Caki2 (cell line): ENCODE results near the gene WDR37. TPM values are rescaled to one million over a fixed set of nuclear protein-coding genes. Genes with fewer than 3 reads are reported as not detected.
"Not testable (repeated sequence)": the region's sequence is repeated elsewhere in the genome, so short reads cannot be mapped to it uniquely, and the experiment has no call there.

Experiments used
- DNase-seq: peaks from one replicate; pipeline ENCODE4 v3.0.0-alpha.2; 2015; ENCODE audit warnings: low read depth
- in situ Hi-C: cut with HindIII; loops from 2 replicates; pipeline ENCODE4 v1.10.0; 2016; ENCODE audit warnings: low sequenced_read_pairs, low pct_unique_long_range_greater_than_20kb, mixed read lengths
- total RNA-seq: library from RNA; depleted of rRNA; stranded (reverse); fragments of >200 nt; shearing (Covaris generic); gene quantifications from 2 replicates; pipeline ENCODE4 v1.2.3, GENCODE V29; 2014; ENCODE audit warnings: low replicate concordance

The WDR37 gene
- total RNA-seq, 1 experiment from 2014 or later = 5.4 TPM

DNA sequence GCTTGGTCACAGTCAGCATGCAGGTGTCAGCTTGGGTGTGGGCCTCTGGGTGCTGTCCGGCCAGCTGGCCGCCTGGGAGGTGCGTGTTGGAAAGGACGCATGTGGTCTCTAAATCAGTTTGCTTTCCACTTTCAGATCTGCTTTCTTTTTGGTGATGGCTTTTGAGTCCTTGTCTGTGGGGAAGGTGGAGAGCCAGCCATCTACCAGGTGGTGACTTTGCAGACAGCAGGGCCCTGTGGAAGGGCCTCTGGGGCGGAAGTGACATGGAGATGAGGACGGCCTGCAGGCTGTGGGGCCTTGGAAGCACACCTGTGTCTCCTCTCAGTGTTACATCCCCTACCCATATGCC lies 59.4 kb downstream of the WDR37 start:
- in situ Hi-C loops = no loop called here
- no peak for DNase-seq

DNA sequence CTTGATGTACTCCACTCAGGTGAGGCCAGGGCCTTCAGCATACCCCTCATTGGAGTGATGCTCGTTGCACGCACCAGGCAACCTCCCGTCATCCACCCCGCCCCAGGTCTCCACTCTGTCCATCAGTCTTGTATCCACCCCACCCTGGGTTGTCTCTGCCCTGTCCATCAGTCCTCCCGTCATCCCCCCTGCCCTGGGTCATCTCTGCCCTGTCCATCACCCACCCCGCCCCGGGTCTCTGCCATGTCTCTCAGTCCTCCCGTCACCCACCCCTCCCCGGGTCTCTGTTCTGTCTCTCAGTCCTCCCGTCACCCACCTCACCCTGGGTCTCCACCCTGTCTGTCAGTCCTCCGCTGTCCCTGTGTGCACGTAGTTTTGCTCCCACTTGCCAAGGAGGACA lies 59.9 kb downstream of the WDR37 start:
- DNase-seq = no peak
- in situ Hi-C loops = no loop called here

- DNase-seq = no peak
- in situ Hi-C loops = no loop called here
Observed at GRCh38 chr10:1116696-1117280, 60.6 kb downstream of the WDR37 start.

DNA sequence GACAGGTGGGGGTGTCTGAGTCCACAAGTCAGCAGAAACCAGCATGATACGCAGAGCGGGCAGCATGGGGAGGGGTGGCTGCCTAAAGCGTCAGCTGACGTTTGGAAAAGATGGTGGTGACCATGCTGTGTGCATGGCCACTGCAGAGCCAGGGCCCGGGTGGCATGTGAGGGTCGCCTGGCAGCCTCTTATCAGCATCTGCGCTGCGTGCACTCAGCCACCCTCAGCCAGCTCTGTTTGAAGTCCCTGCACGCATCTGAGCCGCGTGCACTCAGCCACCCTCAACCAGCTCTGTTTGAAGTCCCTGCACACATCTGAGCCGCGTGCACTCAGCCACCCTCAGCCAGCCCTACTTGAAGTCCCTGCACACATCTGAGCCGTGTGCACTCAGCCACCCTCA lies 61.5 kb downstream of the WDR37 start:
- DNase-seq = no peak
- in situ Hi-C loops = no loop called here

DNA sequence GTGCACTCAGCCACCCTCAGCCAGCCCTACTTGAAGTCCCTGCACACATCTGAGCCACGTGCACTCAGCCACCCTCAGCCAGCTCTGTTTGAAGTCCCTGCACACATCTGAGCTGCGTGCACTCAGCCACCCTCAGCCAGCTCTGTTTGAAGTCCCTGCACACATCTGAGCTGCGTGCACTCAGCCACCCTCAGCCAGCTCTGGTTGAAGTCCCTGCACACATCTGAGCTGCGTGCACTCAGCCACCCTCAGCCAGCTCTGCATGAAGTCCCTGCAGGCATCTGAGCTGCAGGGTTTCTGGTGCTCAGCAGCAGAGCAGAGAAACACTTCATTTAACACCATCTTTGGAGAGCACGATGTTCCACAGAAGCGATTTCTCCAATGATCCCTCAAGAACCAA lies 62.1 kb downstream of the WDR37 start:
- in situ Hi-C loops, DNase-seq: not testable (repeated sequence)

GRCh38 chr10:1119027-1119426 lies 62.8 kb downstream of the WDR37 start:
- DNase-seq = no peak
- in situ Hi-C loops = no loop called here

DNA sequence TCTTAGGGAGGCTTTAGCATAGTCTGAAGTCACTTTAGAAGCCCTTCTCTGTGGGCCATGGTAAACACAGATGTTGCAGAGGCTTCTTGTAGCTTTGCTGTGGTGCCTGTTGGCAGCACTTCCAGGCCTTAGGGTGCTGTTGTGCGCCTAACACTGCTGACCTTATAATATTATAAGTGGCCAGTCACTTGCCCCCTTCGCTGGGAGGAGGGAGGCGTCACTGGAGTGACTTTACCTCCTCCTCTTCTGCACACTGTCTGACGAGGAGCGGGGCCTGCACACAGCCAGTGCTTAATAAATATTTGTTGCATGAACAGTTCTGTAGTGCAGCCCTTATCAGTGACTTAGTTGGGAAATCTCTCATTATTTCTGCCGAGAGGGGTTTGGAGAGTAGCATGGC lies 63.3 kb downstream of the WDR37 start:
- in situ Hi-C loops = no loop called here
- DNase-seq = no peak

DNA sequence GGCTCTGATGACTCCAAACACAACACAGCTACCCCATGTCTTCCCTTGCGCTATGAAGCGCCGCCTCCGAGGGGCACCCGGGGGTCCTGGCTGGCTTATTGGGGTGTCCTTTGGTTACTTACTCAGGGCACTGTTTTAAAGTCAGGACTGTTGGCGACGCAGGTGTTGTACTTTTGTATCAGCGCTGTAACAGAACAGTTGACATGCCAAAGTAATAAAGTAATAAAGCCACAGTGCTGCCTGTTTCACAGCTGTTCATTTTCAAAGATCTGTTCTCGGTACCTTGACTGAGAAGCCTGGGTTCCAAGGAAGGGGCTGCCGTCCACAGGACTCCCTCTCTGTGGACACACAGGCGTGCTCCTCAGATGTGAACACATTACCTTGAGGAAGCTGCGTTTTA lies 64.1 kb downstream of the WDR37 start:
- in situ Hi-C loops = no loop called here

DNA sequence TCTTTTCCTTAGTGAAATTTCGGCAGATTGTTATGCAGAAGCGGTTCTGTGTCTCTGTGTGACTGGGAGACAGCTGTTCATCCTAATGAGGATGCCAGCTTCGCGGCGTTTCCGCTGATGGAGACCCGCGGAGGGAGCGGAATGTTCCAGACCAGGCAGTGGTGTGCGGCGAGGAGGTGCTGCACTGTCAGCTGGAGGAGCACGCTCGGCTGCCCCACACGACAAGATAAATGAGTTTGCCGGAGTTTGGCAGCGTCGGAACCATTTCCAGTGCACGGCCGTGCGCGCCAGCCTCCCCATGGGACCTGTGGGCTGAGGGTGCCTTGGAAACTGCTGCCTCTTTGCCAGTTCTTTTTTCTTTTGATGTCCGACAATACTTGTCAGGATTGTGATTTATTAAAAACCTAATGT lies 64.6 kb downstream of the WDR37 start:
- in situ Hi-C loops = no loop called here
- DNase-seq = no peak

More for the DNA sequence above, 64.1 kb downstream of the WDR37 start:
- no peak for DNase-seq

DNA sequence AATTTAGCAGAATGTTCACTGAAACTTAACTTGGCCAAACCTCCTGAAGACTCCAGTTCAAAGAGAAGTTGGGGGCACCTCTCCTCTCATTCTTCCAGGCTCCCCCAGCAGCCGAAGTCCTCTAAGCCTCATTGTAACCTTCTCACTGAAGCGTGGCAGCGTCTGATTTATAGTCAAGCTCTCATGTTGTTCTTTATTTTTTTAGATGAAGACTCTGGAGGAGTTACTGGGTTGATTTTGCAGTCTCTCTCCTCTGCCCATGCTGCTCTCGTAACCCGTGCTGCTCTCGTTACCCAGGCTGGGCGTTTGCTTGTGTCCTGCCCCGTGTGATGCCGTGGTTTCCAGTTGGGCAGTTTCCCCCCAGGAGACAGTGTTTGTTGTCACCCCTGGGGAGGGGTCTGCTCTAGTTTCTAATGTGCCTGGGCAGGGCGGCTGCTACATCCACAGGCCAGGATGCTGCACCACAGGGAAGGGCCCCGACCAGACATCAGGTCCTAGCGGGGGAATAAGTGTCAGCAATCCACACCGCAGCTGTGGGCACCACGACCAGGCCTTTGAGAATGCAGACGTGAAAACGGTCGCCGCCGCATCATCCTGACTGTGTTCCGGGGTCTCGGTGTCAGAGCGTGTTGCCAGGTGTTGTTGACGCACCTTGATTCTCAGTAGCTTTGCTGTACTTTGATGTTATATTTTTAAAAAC lies 65.2 kb downstream of the WDR37 start:
- in situ Hi-C loops = no loop called here
- no peak for DNase-seq

- no peak for DNase-seq
- in situ Hi-C loops = no loop called here
Observed at GRCh38 chr10:1122349-1122748, 66.2 kb downstream of the WDR37 start.

GRCh38 chr10:1123198-1123597 lies 67.0 kb downstream of the WDR37 start:
- no peak for DNase-seq
- in situ Hi-C loops = no loop called here

DNA sequence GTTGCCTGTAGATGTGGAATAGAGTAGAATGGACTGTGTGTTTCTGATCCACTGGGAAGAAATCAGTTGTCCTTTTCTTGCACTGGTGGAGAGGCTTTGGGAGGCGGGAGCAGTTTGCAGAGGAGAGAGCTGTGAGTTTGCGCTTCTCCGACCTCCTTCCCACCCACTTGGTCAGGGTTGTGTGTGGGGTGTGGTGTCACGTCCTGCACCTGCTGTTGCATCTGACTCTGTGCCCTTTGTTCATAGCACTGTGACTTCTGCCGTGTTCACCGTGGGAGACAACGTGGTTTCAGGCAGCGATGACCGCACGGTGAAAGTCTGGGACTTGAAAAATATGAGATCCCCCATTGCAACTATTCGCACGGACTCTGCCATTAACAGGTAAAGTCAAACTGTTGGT lies 67.8 kb downstream of the WDR37 start:
- in situ Hi-C loops = no loop called here
- no peak for DNase-seq

- DNase-seq = no peak
- in situ Hi-C loops = no loop called here
Observed at GRCh38 chr10:1124796-1125195, 68.6 kb downstream of the WDR37 start.

DNA sequence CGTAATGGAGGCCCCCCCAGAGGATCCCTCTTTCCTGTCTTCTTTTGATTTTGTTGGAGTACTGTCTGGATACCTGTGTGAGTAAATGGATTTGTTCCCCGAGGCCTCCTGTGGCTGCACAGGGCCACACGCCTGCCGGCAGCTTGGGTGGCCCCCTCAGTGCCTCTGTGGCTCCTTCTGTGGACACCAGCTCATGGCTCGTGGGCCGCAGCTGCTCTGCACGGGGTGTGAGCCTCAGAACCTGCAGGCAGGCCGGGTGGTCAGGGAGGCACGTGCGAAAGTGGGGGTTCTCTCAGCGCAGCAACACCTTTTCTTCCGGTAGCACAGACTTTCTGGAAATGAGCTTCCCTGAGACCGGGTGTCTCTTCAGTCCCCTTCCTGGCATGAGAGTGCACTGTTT lies 70.3 kb downstream of the WDR37 start:
- in situ Hi-C loops = no loop called here
- no peak for DNase-seq

GRCh38 chr10:1127629-1128028 lies 71.4 kb downstream of the WDR37 start:
- in situ Hi-C loops = no loop called here
- no peak for DNase-seq

GRCh38 chr10:1128115-1128514 lies 71.9 kb downstream of the WDR37 start:
- in situ Hi-C loops = no loop called here

DNA sequence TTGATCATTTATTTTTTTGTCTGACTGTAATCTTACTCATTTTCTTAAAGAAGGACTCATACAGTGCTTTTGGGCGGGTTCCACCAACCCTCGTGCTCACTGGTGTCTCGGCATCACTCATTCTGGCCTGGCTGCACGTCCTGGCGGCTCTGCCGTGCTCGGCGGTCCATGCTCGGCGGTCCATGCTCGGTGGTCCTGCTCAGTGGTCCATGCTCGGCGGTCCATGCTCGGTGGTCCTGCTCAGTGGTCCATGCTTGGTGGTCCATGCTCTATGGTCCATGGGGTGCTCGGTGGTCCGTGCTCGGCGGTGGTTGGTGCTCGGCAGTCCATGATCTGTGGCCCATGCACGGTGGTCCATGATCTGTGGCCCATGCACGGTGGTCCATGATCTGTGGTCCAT lies 72.5 kb downstream of the WDR37 start:
- DNase-seq = no peak
- in situ Hi-C loops = no loop called here

More at GRCh38 chr10:1128115-1128514, 71.9 kb downstream of the WDR37 start:
- no peak for DNase-seq

GRCh38 chr10:1130226-1130625 lies 74.0 kb downstream of the WDR37 start:
- in situ Hi-C loops = no loop called here
- DNase-seq = no peak
